Hematopoietic multipotent progenitor cell treated with erythropoietin and hydrocortisone succinate and interleukin-3 and kit ligand, for 8 days (in vitro differentiated cells): ENCODE results near the gene RBM28.

ENCODE experiments used
- DNase-seq: peaks from one replicate; pipeline ENCODE4 v3.0.0-alpha.2; 2015

The RBM28 gene

GRCh38 chr7:128279124-128279713 is 64.5 kb downstream of the RBM28 start:
- no peak for DNase-seq

DNA sequence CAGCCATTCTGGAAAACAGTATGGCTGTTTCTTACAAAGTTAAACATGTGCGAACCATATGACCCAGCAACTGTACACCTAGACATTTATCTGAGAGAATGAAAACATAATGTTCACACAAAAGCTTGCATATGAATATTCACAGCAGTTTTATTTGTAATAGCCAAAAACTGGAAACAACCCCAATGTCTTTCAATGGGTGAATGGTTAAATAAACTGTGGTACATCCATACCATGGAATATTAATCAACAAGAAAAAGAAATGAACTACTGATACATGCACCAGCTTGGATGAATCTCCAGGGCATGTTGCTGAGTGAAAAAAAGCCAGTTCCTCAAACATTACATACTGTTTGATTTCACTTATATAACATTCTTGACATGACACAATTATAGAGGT is 65.3 kb downstream of the RBM28 start:
- DNase-seq, result no peak

GRCh38 chr7:128275681-128276080 is 68.0 kb downstream of the RBM28 start:
- DNase-seq, result no peak

GRCh38 chr7:128274884-128275603 is 68.7 kb downstream of the RBM28 start:
- no peak for DNase-seq

DNA sequence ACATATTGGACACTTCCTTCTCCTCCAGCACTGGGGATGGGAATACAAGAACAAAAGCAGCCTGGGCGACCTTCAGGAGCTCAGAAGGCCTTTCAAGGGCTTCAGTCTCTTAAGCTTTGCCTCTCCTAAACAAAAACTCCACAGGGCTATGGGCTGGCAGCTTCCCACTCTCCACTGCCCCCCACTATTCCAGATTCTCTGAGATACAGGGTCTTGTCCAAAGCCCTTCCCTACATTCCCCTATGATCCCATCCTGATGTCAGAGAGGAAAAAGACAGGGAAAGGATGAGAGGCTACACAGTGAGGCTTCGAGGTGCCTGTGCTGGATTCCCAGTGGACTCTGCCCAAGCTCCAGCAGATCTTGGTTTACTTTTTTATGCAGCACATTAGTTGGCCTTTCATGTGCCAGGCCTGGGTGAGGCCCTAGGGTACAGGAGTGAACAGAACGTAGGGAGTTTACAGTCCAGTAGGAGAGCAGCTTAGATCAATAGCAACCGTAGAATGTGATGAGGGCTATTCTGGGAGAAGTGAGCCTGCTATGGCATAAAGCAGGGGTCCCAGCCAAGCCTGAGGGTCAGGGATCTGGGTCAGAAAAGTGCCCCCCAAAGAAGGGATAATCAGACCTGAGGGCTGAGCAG is 69.3 kb downstream of the RBM28 start:
- DNase-seq, result no peak

GRCh38 chr7:128271942-128272481 is 71.7 kb downstream of the RBM28 start:
- no peak for DNase-seq

DNA sequence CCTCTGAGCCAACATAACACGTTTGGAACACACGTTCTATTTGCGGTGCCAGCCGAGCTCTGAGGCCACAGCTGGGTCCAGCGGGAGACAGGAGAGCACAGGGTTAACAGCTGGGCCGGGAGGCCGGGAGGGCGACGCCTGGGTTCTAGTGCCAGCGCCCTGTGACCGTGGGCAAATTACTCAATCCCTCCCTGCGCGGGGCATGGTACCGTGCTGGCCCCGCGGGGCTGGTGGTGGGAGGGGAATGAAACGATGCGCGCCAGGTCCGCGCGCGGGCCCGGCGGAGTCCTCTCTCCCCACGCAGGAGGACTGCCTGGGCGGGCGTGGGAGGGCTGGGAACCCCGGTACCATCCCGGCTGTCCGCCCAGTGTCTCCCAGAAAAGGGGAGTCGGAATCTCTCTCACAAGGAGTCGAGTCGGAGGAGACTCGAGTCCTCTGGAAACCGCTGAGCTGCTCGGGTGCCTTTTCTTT is 72.2 kb downstream of the RBM28 start:
- no peak for DNase-seq

GRCh38 chr7:128270826-128271272 is 72.9 kb downstream of the RBM28 start:
- DNase-seq, result no peak

DNA sequence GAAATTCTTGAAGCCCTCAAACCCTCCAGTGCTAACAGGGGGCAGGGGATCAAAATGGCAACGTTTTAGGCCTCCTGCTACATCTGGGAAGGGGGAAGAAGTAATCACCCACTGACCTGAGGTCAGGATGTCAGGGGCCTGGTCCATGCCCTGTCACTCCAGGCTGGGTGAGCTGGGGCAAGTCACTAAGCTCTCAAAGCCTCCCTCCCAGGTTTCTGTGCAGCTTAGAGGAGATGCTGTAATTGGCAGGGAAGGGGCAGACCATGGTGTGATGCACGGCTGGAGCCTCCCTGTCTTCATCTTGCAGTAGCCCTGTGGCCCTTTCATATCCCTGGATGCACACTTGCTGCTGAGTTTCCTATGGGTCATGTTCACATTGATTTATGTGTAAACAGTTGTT is 75.5 kb downstream of the RBM28 start:
- DNase-seq, result no peak

DNA sequence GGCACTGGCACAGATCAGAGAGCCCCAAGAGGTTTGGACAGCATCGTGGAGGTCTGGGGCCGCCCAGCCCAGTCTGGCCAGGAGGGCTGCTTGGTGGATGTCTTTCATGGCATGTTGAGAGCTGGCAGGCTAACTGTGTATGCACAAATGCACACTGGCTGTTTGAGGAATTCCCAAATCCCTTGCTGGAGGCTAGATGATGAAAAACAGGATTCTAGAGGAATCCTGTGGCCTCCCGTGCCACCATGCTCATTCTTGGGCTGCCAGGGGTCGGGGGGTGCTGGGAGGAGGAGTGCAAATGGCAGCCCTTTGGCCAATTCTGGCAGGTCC is 76.1 kb downstream of the RBM28 start:
- no peak for DNase-seq

- DNase-seq, result no peak
Observed at GRCh38 chr7:128266883-128267594, 76.7 kb downstream of the RBM28 start.

GRCh38 chr7:128266529-128266882 is 77.2 kb downstream of the RBM28 start:
- DNase-seq, result no peak

DNA sequence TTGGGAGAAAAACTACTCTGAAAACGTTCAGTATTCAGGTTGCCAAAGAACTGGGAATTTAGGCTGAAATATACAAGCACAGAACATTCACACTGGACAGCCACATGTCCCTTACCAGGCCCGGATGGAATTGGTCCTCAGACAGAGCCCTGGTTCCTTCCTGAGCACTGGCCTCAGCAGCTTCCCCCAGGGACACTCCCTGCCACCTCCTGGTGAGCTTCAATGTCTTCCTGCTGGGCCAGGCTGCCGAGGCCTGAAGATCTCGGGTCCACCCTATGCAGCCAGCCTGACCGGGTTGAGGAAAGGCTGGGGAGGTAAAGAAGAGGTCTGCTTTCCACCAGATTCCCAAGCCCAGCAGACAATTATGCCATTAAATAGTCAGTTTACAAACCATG is 77.8 kb downstream of the RBM28 start:
- no peak for DNase-seq

- no peak for DNase-seq
Observed at GRCh38 chr7:128265156-128265905, 78.4 kb downstream of the RBM28 start.

GRCh38 chr7:128264477-128264876 is 79.2 kb downstream of the RBM28 start:
- no peak for DNase-seq

DNA sequence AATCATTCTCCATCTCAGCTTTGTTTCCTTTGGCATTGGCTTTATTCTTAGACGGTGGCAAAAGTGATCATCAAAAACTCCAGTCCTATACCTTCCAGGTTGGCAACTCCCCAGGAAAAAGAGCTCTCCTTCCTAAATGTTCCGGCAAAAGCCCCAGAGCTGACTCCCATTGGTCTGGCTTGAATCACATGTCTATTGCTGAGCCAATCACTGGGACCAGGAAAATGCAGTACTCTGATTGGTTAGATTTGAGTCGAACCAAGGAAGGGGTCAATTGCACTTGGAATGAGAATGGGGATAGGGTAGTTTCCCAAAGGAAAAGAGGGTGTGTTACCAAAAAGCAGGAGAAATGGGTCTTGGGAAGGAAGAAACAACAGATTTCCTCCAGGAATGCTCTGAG is 80.3 kb downstream of the RBM28 start:
- DNase-seq, result no peak

DNA sequence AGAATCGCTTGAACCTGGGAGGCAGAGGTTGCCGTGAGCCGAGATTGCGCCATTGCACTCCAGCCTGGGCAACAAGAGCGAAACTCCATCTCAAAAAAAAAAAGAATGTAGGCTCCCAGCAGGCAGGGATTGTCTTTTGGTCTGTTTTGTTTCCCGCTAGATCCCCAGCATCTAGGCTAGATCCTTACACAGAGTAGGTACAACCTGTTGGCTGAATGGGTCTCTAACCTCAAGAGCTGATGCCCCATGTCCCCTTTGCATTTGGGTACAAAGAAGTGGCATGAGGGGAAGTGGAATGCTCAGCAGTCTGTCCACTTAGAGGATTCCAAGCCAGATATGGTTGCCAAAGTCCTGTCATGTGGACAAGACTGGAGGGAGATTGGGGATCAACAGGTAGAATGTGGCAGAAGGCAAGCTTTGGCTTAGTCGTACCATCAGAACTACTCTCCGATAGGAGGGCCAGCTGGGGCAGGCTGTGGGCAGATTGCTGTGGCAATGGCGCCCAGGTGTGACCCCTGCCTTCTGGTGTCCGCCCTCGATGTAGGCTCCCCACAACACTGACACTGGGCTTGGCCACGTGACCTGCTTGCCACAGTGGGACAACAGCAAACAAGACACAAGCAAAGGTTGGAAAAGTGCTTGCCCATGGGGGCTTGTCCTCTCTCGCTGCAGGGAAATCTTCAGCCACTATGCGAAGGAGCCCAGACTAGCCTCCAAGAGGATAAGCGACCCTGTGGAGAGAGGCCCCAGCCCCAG is 81.3 kb downstream of the RBM28 start:
- no peak for DNase-seq

GRCh38 chr7:128260069-128260795 is 83.5 kb downstream of the RBM28 start:
- no peak for DNase-seq

DNA sequence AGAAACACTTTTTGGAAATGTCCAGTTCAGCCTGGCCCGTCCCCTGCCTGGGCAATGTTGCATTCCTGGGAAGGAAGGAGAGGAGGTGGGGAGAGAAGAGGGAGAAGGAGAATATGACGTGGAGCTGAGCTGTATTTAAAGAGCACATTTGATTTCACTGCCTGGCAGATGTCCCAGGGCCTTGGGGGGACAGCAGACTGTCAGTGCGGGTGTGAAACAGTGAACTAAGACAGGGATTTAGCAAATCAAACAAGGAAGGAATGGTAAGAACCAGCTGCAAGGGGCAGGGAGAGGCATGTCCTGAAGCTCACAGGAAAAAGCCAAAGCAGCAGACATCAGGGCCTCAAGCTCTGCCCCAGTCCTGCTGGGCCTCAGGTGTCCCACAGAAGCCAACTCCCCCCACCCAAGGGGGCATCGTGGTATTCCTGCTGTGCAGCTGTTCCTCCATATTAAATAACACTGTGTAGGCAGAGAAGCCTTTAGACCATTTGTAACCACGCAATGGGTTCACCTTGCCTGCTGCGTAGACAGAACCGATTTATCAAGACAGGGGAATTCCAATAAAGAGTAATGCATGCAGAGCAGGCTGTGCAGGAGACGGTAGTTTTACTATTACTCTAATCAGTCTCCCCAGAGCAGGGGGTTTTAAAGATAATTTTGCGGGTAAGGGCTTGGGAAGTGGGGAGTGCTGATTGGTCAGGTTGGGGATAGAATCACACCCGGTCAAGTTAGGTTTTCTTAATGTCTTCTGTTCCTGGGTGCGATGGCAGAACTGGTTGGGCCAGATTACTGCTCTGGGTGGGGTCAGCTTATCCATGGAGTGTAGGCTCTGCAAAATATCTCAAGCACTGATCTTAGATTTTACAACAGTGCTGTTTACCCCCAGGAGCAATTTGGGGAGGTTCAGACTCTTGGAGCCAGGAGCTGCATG is 84.3 kb downstream of the RBM28 start:
- peak; percentile 61 for DNase-seq

DNA sequence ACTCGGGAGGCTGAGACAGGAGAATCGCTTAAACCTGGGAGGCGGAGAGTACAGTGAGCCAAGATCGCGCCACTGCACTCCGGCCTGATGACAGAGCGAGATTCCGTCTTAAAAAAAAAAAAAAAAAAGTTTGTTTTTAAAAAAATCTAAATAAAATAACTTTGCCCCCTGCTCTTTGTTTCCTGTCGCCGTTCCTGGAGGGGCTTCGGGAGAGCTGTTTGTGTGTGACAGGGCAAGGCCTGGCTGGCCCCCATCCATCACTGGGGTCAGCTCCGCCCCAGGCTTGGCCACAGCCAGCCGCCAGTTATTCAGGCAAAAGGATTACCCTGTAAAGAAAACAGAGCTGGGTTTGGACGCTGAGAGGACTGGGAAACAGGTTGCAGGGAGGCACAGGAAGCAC is 86.2 kb downstream of the RBM28 start:
- no peak for DNase-seq
